ENCODE measurements around the gene DIDO1. TPM values are rescaled to one million over a fixed set of nuclear protein-coding genes. Genes with fewer than 3 reads are reported as not detected.

The DIDO1 gene
- total RNA-seq, 1 donor from 2014 or later, result 89.1 TPM

- H3K27ac Mint-ChIP-seq, result peak overlapping the region; percentile 30
- peaks cover 7% of the 10 kb centered on the region for H3K36me3 Mint-ChIP-seq (ENCODE audit: low read depth)
- no peaks in the 10 kb centered on the region for H3K9me3 Mint-ChIP-seq
- no peaks in the 10 kb centered on the region for H3K27me3 Mint-ChIP-seq
- no peak for ATAC-seq (ENCODE audit: low read depth)
- H3K4me1 Mint-ChIP-seq, result peaks cover 57% of the 10 kb centered on the region
- intact Hi-C loops (cut with micrococcal nuclease), result loop anchor here (10.0 kb wide), 1 partner anchor 547 kb away; the partner anchor contains the start of gene RPS21
- no peak for DNase-seq
- ChIA-PET POLR2A (no interaction called here), CTCF (no interaction called here)
- TF ChIP-seq CTCF (IDR thresholded peaks at IDR 0.05), result no peak
- H3K4me3 Mint-ChIP-seq, result no peak overlapping the region
Measured at GRCh38 chr20:62931464-62931863, 5.2 kb upstream of the DIDO1 start.

DNA sequence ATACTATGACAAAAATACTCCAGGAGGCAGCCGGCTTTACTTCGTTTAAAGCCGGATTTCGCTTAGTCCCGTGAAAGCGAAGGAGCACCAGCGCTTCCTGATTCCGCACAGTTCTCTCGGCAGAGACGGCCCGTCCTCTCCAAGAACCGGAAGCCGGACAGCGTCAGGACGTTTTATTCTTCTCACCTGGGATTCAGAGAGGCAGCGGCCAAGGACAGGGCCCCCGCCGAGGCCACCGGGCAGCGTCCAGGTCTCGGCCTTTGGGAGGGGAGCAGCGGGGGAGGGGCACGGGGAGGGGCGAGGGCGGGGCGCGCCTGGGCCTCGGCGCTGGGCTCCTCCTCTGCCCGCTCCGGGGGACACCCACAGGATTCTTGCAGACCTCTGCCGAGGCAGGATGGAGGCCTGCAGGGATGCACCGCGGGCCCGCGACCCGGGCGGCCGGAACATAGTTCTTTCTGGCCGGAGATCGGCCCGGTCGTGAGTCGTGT, 2.8 kb upstream of the DIDO1 start:
- TF ChIP-seq CTCF (IDR thresholded peaks at IDR 0.05), result no peak
- peaks cover 72% of the 10 kb centered on the region for H3K4me1 Mint-ChIP-seq
- CTCF ChIA-PET, result no interaction called here

DNA sequence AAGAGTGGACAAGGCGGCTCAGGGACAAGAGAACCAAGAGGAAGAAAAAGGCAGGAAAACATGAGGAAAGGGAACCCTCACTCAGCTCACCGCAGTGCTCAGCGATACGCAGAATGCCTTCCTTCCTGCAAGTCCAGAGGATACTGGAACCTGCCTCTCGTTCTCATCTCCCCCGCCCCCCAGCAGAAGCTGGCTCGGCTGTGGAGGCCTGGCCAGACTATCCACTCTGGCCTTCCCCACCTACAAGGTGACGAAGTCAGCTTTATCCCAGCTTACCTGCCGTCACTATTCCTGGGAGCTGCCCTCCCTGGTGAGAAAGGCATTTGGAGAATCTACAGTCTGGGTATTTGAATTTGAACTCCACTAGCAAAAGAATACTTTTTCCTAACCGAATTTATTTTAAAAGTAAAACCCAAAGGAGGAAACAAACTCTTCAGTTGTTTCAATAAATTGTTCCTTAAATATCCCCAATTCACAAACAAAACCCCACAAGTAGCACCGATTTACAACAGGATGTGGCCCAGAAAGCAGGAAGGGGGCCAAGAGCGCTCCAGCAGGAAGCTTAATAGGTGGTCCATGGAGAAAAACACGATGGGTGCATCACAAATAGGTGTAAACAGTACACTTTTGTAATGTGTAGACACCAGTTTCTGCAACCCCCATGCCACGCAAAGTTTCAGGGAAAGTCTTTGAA, 2.1 kb upstream of the DIDO1 start:
- no peak for DNase-seq
- peaks cover 78% of the 10 kb centered on the region for H3K4me1 Mint-ChIP-seq
- ATAC-seq (ENCODE audit: low read depth), result no peak
- intact Hi-C loops (cut with micrococcal nuclease), result loop anchor here (5.0 to 10.0 kb wide), 2 partner anchors 66 to 304 kb away; partner anchors contain the start of gene TCFL5
- H3K36me3 Mint-ChIP-seq (ENCODE audit: low read depth), result peaks cover 9% of the 10 kb centered on the region
- CTCF ChIA-PET, result no interaction called here
- H3K27ac Mint-ChIP-seq, result peak overlapping the region; percentile 90
- POLR2A ChIA-PET, result interaction anchor here (1.0 to 5.0 kb wide), 4 partner anchors 8 to 25 kb away, joined by 3 to 68 read pairs (median 24); partner anchors contain the start of genes GID8 and SLC17A9
- no peak for TF ChIP-seq CTCF (IDR thresholded peaks at IDR 0.05)
- peak overlapping the region; percentile 92 for H3K4me3 Mint-ChIP-seq
- H3K9me3 Mint-ChIP-seq, result no peaks in the 10 kb centered on the region
- no peaks in the 10 kb centered on the region for H3K27me3 Mint-ChIP-seq

More for the DNA sequence above, 2.8 kb upstream of the DIDO1 start:
- DNase-seq (peak; percentile 55), ATAC-seq (ENCODE audit: low read depth) (peak; percentile 32)
- peak overlapping the region; percentile 92 for H3K4me3 Mint-ChIP-seq
- no peaks in the 10 kb centered on the region for H3K27me3 Mint-ChIP-seq
- H3K36me3 Mint-ChIP-seq (ENCODE audit: low read depth), result peaks cover 11% of the 10 kb centered on the region
- no peaks in the 10 kb centered on the region for H3K9me3 Mint-ChIP-seq
- POLR2A ChIA-PET, result interaction anchor here (1.0 to 5.0 kb wide), 4 partner anchors 7 to 25 kb away, joined by 3 to 68 read pairs (median 24); partner anchors contain the start of genes GID8 and SLC17A9
- intact Hi-C loops (cut with micrococcal nuclease), result loop anchor here (5.0 to 10.0 kb wide), 2 partner anchors 67 to 304 kb away; partner anchors contain the start of gene TCFL5
- H3K27ac Mint-ChIP-seq, result peak overlapping the region; percentile 90

- Mint-ChIP-seq H3K27me3 (no peaks in the 10 kb centered on the region), H3K9me3 (no peaks in the 10 kb centered on the region), H3K4me3 (peak overlapping the region; percentile 87), H3K4me1 (peaks cover 81% of the 10 kb centered on the region), H3K36me3 (ENCODE audit: low read depth) (peaks cover 4% of the 10 kb centered on the region), H3K27ac (peak overlapping the region; percentile 90)
- DNase-seq (no peak), ATAC-seq (ENCODE audit: low read depth) (no peak)
- no peak for TF ChIP-seq CTCF (IDR thresholded peaks at IDR 0.05)
- ChIA-PET CTCF (interaction anchor here (1.0 kb wide), 1 partner anchor 10 kb away, joined by 3 read pairs; no protein-coding TSS in a partner anchor), POLR2A (interaction anchor here (0.9 to 5.0 kb wide), 3 partner anchors 9 to 51 kb away, joined by 3 to 68 read pairs (median 44); partner anchors contain the start of genes GID8 and SLC17A9)
- intact Hi-C loops (cut with micrococcal nuclease), result loop anchor here (2.0 to 10.0 kb wide), 4 partner anchors 50 to 624 kb away; partner anchors contain the start of genes ADRM1 and TCFL5
Measured at GRCh38 chr20:62927128-62927705, 912 bp upstream of the DIDO1 start.

Measured in activated B cell treated with CpG ODN at 0.5 μM for 24 hours (primary cell).